HG02759 (cell line): Measurements from ENCODE around the gene PRPS2.

Source experiments
- ATAC-seq: cut with Tn5 transposase; IDR thresholded peaks from one replicate; pipeline ENCODE4 v1.9.1; 2021; ENCODE audit warnings: mild to moderate bottlenecking, moderate library complexity; ENCODE audit not compliant: unreplicated experiment

PRPS2 gene

DNA sequence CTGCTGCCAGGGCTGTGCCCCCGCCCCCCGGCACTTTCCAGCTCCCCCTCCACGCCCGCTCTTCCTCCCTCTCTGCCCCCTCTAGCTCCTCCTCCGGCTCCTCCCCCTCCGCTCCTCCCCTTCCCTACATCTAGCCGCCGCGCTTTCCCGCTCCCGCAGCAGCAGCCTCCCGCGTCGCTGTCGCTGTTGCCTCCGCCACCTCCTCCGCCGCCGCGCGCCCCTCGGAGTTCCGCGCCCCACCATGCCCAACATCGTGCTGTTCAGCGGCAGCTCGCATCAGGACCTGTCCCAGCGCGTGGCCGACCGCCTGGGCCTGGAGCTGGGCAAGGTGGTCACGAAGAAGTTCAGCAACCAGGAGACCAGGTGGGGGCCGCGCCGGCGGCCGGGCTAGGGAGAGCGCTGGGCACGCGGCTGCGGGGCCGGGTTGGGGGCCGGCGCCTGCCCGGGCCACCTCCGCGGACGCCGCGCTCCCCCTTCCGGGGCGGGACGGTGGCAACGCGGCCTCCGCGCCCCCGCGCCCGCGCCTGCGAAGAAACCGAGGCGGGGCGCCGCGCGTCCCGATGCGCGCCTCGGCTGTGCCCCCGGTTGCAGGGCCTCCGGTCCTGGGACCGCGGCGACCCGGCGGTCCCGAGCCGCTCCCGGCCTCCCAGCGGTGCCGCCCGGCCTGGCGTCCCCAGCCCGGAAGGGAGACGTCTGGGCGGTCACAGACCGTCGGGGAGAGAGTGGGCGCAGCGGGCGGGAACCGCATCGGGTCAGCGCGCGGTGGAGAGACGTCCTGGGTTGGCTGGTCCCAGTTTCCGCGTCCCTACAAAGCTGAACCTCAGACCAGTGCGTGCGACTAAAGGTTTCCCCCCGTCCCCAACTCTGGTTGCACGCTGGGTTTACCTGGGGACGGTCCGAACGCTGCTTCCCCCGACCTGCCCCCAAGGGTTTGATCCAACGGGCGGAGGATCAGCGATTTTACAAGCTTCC, at the start of gene PRPS2:
PRPS2 (plus strand) TSS at position 156 of the 972 bp plus-strand sequence; CDS start at position 242, 86 bp downstream.
- ATAC-seq, result peak; percentile 80

DNA sequence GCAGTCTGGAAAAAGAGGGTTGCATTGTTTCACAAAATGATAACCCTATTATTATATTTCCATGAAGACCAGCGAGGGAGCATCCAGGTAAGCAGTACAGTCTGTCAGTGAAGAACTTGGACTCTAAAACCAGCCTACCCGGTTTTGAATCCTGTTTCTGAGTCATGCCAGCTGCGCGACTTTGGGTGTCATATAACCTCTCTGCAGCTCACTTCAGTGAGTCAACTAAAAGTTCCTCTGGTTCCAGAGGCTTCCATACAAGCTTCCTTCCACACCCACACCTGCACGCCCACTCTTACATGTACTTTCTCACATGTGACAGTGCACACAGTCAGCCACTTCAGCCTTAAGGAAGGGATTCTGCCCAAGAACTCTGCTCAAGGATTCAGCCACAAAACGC, 49.8 kb upstream of the PRPS2 start:
- ATAC-seq, result no peak

- ATAC-seq, result no peak
Measured at GRCh38 chrX:12747433-12747832, 43.8 kb upstream of the PRPS2 start.

GRCh38 chrX:12751887-12752286, 39.3 kb upstream of the PRPS2 start:
- no peak for ATAC-seq

GRCh38 chrX:12753366-12753765, 37.8 kb upstream of the PRPS2 start:
- no peak for ATAC-seq

- ATAC-seq, result no peak
Measured at GRCh38 chrX:12758291-12758690, 32.9 kb upstream of the PRPS2 start.

DNA sequence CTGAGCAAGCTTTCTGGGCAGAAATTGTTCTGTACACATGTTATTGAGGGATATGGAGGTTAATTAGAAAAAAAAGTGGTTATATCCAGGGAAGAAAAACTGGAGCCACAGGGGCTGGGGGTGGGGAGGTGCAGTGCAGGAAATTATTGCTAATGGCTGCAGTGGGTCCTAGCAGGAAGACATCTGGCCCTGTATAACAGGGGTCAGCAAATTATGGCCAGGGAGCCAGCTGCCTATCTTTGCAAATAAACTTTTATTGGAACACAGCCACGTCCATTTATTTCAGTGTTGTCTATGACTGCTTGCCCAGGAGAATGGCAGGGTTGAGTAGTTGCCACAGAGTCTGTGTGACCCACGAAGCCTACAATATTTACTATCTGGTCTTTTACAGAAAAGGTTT, 23.4 kb upstream of the PRPS2 start:
- ATAC-seq, result no peak

DNA sequence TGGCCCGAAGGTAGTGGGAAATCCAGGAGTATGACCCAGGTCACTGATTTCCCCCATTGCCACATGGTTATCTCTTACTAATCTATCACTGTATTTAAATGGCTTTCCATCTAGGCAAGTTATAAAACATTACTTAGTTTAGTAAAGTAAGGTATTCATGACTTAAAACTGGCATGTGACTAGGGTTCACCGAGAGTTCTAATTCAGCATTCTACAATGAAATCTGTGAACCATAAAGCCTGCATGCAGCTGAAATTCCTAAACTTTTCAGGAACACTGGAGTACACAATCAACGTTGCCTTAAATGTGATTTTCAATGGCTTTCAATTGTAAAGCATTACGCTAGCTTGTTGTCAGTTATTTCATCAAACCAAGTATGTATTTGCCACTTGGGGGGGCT, 22.7 kb upstream of the PRPS2 start:
- no peak for ATAC-seq

DNA sequence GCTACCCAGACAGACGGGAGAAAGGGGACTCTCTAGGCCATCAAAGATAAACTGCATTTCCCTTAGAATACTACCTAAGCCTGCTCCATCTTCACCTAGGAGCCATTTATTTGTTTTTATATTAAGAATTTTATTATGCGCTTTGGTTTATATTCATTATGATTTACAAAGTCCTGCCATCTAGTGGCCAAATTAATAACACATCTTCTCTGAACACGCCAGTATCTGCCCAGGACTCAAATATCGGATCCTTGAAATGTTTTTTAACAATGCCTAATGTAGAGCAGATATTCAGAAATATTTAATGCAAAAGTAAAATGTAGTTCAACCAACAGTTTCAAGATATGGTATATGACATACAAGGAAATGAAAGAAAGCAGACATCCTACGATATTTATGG, 20.8 kb upstream of the PRPS2 start:
- no peak for ATAC-seq

GRCh38 chrX:12771445-12772069, 19.7 kb upstream of the PRPS2 start:
- peak; percentile 100 for ATAC-seq

- no peak for ATAC-seq
Measured at GRCh38 chrX:12777670-12778069, 13.5 kb upstream of the PRPS2 start.

- no peak for ATAC-seq
Measured at GRCh38 chrX:12779534-12779933, 11.7 kb upstream of the PRPS2 start.

DNA sequence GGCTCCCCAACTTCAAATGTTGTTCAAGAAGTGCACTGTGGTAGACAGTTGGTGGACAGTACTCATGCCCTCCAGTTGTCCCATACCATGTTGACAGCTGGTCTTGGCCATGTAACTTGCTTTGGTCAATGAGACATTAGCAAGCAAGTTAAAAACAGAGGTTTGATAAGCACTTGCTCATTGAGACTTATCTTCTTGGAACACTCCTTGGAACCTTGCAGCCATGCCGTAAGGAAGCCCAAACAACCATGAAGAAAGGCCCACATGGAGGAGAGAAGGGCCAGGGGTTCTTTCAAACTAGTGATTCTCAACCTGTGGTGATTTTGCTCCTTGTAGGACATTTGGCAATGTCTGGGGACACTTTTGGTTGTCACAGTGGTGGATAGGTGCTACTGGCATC, 2.6 kb upstream of the PRPS2 start:
- ATAC-seq, result no peak

- ATAC-seq, result no peak
Measured at GRCh38 chrX:12789976-12790375, 1.2 kb upstream of the PRPS2 start.

DNA sequence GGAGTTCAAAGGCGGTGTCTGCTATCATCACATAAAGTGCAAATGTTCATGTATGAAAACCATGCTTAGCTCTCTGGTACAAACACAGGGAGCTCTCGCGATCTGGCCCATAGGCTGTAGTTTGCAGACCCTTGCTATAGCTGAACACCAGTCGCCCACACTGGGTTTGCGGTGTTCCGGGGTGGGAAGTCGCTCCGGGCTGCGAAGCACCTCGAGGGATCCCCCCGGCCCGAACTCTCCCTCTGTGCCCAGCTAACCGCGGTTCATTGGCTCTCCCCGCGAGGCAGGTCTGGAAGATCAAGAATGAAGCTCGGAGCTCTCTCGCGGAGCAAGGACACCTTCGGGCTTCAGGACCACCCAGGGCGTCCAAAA, 341 bp upstream of the PRPS2 start:
- ATAC-seq, result peak; percentile 36

GRCh38 chrX:12792711-12793110, 1.5 kb downstream of the PRPS2 start:
- ATAC-seq, result no peak

- no peak for ATAC-seq
Measured at GRCh38 chrX:12794654-12795053, 3.4 kb downstream of the PRPS2 start.

DNA sequence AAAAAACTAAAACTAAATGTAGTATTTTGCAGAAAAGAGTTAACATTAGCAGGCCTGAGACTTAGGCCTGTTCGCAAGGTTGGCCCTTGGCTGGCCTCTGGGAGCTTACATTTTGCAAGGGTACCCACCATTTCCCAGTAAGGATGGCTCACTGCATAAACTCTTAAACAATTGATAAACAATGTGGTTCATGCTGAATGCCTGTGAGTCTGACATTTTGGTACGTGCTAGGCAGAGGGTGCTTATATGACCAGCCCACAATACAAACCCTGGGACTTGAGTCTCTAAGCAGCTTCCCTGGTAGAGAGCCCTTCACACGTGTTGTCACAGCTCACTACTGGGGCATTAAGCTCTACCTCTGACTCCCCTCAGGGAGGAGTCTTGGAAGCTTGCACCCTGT, 7.4 kb downstream of the PRPS2 start:
- no peak for ATAC-seq

GRCh38 chrX:12799118-12799517, 7.9 kb downstream of the PRPS2 start:
- no peak for ATAC-seq

- ATAC-seq, result no peak
Measured at GRCh38 chrX:12802741-12803140, 11.5 kb downstream of the PRPS2 start.

- ATAC-seq, result no peak
Measured at GRCh38 chrX:12804655-12805054, 13.4 kb downstream of the PRPS2 start.

- ATAC-seq, result no peak
Measured at GRCh38 chrX:12805333-12805732, 14.1 kb downstream of the PRPS2 start.
